Activated CD4-positive, CD25-positive, alpha-beta regulatory T cell (primary cell): Measurements from ENCODE around the gene ALS2.
"Not testable (repeated sequence)": the region's sequence is repeated elsewhere in the genome, so short reads cannot be mapped to it uniquely, and the experiment has no call there.

ENCODE experiments used
- DNase-seq, 4 experiments: peaks; one replicate each; lab custom pipeline; 2025; lab: John Stamatoyannopoulos, UW

The ALS2 gene

GRCh38 chr2:201780674-201781493 lies at the start of gene ALS2:
Gene ALS2, minus strand, starts transcription at chr2:201780933. Its CDS starts 12,048 bp downstream, at chr2:201768885.
- DNase-seq, result peak; percentile 76 to 89 (median 88)

- no peak for DNase-seq
Observed at GRCh38 chr2:201828220-201828619, 47.5 kb upstream of the ALS2 start.

DNA sequence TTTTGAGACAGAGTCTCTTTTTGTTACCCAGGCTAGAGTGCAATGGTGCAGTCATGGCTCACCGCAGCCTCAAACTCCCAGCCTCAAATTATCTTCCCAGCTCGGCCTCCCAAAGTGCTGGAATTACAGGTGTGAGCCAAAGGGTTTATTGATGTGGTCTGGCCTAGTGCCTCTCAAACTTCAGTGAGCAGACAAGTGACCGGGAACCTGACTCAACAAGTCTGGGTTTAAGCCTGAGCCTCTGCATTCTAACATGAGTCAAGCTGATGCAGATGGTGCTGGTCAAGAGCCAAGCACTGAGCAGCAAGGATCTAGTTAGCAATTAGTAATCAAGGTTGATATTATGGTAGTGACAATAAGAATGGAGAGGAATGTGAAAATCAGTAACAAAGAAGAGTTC lies 46.9 kb upstream of the ALS2 start:
- no peak for DNase-seq

- no peak for DNase-seq
Observed at GRCh38 chr2:201824212-201824611, 43.5 kb upstream of the ALS2 start.

DNA sequence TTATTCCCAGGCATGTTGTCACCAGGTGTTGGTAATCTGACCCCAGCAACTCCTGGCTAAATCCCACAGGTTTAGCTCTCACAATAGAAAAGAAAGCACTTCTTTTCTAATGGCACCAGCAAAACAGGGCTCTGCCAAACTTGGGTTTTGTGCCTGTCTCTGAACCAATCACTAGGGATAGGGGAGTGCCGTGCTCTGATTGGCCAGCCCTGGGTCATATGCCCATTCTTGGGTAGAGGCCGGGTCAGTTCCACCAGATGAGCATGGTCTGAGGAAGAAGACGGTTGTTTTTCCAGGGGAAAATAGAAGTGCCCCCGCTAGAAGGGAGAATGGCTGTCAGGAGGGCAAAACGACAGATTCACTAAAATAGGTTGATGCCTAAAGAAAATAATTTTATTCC lies 40.3 kb upstream of the ALS2 start:
- no peak for DNase-seq

DNA sequence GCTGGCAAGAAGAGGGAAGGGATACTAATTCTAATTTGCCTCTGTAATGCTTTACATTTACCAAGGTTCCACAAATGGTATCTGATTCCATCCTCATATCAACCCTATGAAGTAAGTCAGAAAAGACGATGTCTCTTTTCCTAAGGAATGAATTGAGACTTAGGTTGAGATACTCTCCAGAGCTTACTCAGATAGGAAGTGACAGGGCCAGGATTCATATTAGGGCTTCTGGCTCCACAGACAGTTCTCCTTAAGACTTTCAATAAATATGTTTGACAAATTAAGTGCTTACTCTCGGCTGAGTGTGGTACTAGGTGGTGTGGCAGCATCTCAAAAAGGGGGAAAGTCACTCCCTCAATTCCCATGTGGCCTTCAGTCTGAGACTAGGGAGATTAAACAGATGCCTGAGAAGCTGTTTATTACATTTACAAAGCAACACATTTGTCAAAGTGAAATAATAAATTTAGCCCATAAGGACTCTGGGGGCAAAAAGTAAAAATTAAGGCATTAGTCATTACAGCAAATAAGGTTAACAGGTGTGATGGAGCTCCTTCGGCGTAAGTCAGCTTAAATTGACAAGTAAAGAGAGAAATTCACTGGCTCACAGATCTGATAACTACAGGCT lies 39.8 kb upstream of the ALS2 start:
- no peak for DNase-seq

- DNase-seq, result no peak
Observed at GRCh38 chr2:201816657-201817575, 36.2 kb upstream of the ALS2 start.

GRCh38 chr2:201813996-201814760 lies 33.4 kb upstream of the ALS2 start:
- no peak for DNase-seq

DNA sequence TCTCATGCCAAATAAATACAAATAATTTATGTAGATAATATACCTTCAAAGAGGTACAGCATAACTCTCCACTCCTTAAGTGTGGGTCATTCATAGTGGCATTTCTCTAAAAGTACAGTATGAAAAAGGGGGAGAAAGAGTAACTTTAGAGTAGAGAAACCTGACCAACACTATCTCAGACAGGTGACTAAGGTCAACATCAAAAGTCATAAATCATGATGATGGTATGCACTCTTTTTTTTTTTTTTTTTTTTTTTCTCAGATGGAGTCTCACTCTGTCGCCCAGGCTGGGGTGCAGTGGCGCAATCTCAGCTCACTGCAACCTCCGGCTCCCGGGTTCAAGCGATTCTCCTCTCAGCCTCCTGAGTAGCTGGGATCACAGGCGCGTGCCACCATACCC lies 29.9 kb upstream of the ALS2 start:
- DNase-seq, result not testable (repeated sequence)

DNA sequence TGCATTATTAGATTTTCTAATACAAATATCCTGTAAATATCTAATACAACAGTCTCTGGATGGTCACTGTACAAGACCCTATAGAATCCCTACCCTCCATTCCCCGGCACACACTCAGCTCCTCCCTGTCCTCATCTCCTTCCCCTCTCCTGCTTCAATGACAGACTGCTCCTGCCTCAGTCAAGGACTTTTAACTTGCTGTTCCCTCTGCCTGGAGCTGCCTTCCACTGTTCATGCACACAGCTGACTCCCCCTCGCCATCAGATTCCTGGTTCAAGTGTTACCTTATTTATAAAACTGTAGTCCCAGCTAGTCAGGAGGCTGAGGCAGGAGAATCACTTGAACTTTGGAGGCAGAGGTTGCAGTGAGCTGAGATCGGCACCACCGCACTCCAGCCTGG lies 28.9 kb upstream of the ALS2 start:
- DNase-seq, result no peak

GRCh38 chr2:201808027-201808426 lies 27.3 kb upstream of the ALS2 start:
- DNase-seq, result no peak

- no peak for DNase-seq
Observed at GRCh38 chr2:201807452-201807999, 26.8 kb upstream of the ALS2 start.

DNA sequence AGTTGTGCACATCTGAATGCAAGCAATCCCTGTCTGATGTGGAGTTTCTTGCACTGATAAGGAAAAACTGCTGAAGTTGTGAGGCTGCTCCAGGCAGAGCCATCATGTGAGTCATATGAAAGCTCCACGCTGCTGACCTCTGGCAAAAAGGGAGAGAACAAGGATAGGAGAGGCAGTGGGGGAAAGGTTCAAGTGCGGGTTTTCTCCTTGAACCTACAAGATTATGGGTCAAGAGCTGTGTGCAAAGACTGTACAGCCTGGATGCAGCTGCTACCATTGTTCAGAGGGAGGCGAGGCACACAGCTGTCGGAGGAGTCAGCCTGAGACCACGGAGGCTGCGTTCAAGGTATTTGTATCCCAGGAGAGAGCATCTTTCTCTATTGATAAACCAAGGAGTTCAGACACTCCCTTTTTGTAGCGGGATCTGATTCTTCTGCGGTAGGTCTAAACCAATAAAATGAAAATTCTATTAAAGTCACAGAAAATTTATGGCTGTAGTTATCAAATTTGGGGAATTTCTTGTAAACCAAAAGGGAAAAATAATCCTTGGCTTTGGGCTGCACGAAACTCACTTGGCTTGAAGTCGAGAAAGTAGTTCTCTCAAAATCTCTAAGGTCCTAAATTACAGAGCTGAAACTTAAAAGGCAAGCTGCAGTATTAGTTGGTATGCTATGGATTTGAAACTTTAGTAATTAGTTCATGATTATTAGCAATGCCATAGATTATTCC lies 25.9 kb upstream of the ALS2 start, which contains the start of gene CDK15:
TSS of gene CDK15 (plus strand) at position 96 of the 729 bp plus-strand sequence. CDS start at position 224, 128 bp downstream.
- DNase-seq, result no peak

DNA sequence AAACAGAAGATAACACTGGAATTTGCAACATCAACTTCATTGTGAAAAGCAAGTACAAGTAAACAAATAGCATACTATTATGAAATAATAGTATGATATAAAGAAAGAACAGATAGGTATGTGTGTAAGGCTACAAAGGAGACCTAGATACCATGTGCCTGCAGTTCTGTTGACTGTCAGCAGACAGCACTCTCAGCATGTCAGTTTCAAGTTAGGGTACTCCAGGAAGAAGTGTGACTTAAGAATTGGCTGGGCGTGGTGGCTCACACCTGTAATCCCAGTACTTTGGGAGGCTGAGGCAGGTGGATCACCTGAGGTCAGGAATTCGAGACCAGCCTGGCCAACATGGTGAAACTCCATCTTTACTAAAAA lies 18.2 kb upstream of the ALS2 start:
- not testable (repeated sequence) for DNase-seq

- no peak for DNase-seq
Observed at GRCh38 chr2:201798252-201798913, 17.6 kb upstream of the ALS2 start.

DNA sequence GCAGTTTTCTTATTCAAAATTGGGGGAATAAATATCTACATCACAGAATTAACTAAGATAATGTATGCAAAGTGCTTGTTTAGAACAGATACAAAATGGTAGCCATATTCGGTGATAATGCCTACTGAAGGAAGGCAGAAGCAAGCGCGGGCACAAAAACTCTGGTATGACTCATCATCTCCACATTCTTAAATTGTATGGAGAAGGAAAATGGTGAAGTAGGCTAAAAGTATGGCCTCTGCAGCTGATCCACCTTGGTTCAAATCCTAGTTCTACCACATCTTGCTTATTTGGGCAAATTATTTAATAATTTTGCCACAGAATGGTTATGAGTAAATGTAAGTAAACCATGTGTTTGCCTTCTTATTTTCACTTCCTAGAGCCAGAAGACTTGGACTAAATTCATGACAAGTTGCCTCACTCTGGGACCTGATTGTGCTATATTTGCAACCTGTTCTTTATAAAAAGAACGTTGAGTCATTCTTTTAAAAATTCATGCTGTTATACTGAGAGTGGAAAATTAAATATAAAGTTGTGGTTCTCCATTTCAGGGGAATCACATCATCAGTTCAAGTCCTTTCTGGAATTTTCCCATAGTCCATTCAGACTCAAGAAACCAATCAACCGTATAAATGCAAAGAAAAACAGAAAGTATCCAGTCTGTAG lies 16.6 kb upstream of the ALS2 start:
- DNase-seq, result no peak

GRCh38 chr2:201796478-201796865 lies 15.7 kb upstream of the ALS2 start:
- DNase-seq, result no peak

GRCh38 chr2:201795607-201796477 lies 15.1 kb upstream of the ALS2 start:
- no peak for DNase-seq

GRCh38 chr2:201794294-201794693 lies 13.6 kb upstream of the ALS2 start:
- no peak for DNase-seq
